SK-N-SH treated with all-trans-retinoic acid at 6 μM for 48 hours (cell line): ENCODE data around the gene EIF2D.

Experiments
- CSDC2 ChIP-seq: fragments of 250-450 bp; sonication (Bioruptor Pico); IDR thresholded peaks from 2 replicates; pipeline ENCODE4 v1.5.0; 2020; ENCODE audit warnings: mild to moderate bottlenecking, moderate library complexity
- ESRRG ChIP-seq: fragments of 250-450 bp; sonication (Bioruptor Pico); IDR thresholded peaks from 2 replicates; pipeline ENCODE4 v1.6.1; 2021; ENCODE audit warnings: mild to moderate bottlenecking
- PPARA ChIP-seq: fragments of 250-450 bp; sonication (Bioruptor Pico); IDR thresholded peaks from 2 replicates; pipeline ENCODE4 v1.5.0; 2020; ENCODE audit warnings: mild to moderate bottlenecking, borderline replicate concordance
- TCF4 ChIP-seq: fragments of 250-450 bp; sonication (Bioruptor Pico); IDR thresholded peaks from 2 replicates; pipeline ENCODE4 v1.8.0; 2021; ENCODE audit warnings: mild to moderate bottlenecking, moderate library complexity, borderline replicate concordance
- TOX ChIP-seq: fragments of 250-450 bp; sonication (Bioruptor Pico); IDR thresholded peaks from 2 replicates; pipeline ENCODE4 v1.8.0; 2021; ENCODE audit warnings: mild to moderate bottlenecking, moderate library complexity, borderline replicate concordance
- ZFP3 ChIP-seq: fragments of 250-450 bp; sonication (Bioruptor Pico); IDR thresholded peaks from 2 replicates; pipeline ENCODE4 v1.5.0; 2020; ENCODE audit warnings: mild to moderate bottlenecking, moderate library complexity
- ZNF70 ChIP-seq: fragments of 450-650 bp; formaldehyde crosslinking; IDR thresholded peaks from 2 replicates; pipeline ENCODE4 v1.5.0; 2020; ENCODE audit warnings: mild to moderate bottlenecking, moderate library complexity
- ZNF8 ChIP-seq: fragments of 450-650 bp; formaldehyde crosslinking; IDR thresholded peaks from 2 replicates; pipeline ENCODE4 v1.5.0; 2020; ENCODE audit warnings: mild to moderate bottlenecking, moderate library complexity
- TF ChIP-seq, protein P1 (sequence below): fragments of 250-450 bp; sonication (Bioruptor Pico); IDR thresholded peaks from 2 replicates; pipeline ENCODE4 v1.8.0; 2020; ENCODE audit warnings: mild to moderate bottlenecking, moderate library complexity, borderline replicate concordance
- TF ChIP-seq, protein P2 (sequence below): fragments of 250-450 bp; sonication (Bioruptor Pico); IDR thresholded peaks from 2 replicates; pipeline ENCODE4 v1.5.1; 2021; ENCODE audit warnings: mild to moderate bottlenecking, moderate library complexity

DNA sequence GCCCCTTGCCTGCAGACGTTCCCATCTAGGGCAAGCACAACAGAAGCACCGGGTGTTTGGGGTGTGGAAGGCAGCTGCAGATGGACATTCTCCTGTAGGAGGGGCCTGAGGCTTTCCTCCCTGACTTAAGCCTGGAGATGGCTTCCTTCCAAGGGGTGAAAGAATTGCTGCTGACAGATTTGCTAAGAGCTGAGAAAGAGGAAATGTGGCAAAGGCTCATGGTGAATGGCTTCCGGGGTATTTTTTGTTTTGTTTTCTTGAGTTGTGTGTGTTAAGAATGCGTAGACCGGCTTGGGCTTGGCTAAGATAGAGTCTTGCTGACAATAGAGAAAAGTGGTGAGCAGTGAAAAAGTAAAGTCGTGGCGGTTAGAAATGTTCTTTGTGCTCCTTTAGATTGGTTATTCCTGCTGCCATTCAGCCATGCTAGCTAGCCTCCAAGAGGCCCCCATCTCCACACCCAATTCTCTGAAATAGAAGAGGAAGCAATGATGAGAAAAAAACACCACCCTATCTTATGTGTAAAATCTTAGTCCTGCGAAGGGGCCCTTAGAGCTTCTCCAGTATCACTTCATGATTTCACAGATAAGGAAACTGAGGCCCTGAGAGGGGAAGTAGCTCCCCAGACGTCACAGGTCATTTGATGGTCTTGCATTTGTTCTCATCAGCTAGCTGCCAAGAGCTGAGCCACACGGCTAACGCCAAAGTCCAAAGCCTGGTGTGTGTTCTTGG is 36.9 kb downstream of the EIF2D start:
- TF ChIP-seq PPARA (CRISPR knock-in tag), result no peak
- no peak for TF ChIP-seq TOX (CRISPR knock-in tag)
- no peak for TF ChIP-seq CSDC2 (CRISPR knock-in tag)
- TF ChIP-seq ZNF8, result no peak
- TF ChIP-seq ZFP3, result no peak
- no peak for TF ChIP-seq TCF4 (CRISPR knock-in tag)
- TF ChIP-seq ZNF70, result no peak
- TF ChIP-seq, protein P1, sequence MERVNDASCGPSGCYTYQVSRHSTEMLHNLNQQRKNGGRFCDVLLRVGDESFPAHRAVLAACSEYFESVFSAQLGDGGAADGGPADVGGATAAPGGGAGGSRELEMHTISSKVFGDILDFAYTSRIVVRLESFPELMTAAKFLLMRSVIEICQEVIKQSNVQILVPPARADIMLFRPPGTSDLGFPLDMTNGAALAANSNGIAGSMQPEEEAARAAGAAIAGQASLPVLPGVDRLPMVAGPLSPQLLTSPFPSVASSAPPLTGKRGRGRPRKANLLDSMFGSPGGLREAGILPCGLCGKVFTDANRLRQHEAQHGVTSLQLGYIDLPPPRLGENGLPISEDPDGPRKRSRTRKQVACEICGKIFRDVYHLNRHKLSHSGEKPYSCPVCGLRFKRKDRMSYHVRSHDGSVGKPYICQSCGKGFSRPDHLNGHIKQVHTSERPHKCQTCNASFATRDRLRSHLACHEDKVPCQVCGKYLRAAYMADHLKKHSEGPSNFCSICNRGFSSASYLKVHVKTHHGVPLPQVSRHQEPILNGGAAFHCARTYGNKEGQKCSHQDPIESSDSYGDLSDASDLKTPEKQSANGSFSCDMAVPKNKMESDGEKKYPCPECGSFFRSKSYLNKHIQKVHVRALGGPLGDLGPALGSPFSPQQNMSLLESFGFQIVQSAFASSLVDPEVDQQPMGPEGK (CRISPR knock-in tag), result no peak
- no peak for TF ChIP-seq ESRRG (CRISPR knock-in tag)
- TF ChIP-seq, protein P2, sequence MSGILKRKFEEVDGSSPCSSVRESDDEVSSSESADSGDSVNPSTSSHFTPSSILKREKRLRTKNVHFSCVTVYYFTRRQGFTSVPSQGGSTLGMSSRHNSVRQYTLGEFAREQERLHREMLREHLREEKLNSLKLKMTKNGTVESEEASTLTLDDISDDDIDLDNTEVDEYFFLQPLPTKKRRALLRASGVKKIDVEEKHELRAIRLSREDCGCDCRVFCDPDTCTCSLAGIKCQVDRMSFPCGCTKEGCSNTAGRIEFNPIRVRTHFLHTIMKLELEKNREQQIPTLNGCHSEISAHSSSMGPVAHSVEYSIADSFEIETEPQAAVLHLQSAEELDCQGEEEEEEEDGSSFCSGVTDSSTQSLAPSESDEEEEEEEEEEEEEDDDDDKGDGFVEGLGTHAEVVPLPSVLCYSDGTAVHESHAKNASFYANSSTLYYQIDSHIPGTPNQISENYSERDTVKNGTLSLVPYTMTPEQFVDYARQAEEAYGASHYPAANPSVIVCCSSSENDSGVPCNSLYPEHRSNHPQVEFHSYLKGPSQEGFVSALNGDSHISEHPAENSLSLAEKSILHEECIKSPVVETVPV (CRISPR knock-in tag), result no peak
